Measurements from ENCODE around the gene DPH2.

The DPH2 gene

DNA sequence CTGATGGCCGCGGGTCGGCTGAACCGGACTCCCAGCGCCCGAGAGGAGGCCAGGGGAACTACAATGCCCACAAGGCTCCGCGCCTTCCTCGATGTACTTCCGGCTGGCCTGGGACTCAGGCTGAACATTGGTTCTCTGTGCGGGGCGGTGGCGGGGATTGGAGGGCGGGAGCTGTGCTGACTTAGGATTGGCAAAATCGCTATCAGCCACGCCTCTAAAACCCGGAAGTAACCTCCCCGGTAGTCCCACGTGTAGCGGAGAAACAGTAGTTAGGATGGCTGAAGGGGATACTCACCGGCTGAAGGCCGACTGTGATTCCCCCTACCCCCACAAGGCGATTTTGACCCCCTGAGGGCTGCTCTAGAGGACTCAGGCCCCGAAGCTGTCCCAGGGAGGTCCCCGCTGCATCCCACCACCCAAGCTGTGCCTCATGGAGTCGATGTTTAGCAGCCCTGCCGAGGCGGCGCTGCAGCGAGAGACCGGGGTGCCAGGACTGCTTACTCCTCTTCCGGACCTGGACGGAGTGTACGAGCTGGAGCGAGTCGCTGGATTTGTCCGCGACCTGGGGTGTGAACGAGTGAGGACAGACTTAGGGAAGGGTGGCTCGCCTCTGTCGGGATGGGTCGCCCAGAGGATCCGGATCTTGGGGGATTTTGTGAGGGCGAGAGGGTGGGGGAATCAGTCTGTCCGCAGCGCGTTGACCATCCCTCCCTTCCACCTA lies at the start of gene DPH2:
DPH2 (plus strand) TSS at position 265 of the 721 bp plus-strand sequence; CDS start at position 431, 166 bp downstream.
- peak; percentile 97 for DNase-seq

DNA sequence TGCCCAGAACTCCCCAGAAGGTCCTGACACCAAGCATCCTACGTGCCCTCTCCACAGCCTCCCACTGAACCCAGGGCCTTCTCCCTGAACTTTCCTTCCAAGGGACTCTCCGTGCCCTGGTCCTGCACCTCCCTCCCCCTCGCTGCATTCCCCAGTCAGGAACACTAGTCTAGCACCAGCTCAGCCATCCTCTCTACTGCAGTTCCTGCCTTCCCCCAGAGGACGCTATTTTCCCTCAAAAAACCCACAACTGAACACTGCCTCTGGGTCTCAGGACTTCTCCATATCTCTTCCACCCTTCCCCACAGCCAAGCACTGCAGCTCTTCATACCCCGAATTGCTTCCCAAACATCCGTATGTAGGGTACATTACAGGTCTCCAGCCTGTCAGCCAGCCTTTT lies 48.8 kb upstream of the DPH2 start:
- no peak for DNase-seq

DNA sequence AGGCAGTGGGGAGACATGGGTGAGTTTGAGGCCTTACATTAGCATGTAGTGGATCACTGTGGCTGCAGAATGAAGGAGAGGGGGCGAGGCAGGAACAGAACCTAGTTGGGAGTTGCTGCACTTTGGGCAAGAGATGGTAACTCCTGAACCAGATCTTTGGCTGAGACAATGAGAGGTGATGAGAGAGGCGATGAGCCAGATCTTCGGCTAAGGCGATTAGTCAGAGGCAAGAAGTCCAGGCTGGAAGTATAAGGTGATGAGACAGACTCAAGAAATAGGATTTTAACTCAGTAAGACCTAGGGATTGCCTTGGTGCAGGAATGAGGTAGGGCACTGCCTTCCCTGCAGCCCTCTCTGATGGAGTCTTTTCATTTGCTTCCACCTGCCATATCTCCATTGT lies 45.3 kb upstream of the DPH2 start:
- no peak for DNase-seq

- DNase-seq = no peak
Measured at GRCh38 chr1:43925846-43926245, 44.0 kb upstream of the DPH2 start.

DNA sequence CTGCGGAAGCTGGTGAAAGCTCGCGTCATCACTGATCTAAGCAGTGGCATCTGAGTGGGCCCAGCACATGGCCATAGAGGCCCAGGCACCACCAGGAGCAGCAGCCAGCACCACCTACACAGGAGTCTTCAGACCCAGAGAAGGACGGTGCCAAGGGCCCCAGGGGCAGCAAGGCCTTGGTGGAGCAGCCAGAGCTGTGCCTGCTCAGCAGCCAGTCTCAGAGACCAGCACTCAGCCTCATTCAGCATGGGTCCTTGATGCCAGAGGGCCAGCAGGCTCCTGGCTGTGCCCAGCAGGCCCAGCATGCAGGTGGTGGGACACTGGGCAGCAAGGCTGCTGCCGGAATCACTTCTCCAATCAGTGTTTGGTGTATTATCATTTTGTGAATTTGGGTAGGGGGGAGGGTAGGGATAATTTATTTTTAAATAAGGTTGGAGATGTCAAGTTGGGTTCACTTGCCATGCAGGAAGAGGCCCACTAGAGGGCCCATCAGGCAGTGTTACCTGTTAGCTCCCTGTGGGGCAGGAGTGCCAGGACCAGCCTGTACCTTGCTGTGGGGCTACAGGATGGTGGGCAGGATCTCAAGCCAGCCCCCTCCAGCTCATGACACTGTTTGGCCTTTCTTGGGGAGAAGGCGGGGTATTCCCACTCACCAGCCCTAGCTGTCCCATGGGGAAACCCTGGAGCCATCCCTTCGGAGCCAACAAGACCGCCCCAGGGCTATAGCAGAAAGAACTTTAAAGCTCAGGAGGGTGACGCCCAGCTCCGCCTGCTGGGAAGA lies 39.5 kb upstream of the DPH2 start:
- DNase-seq = no peak

DNA sequence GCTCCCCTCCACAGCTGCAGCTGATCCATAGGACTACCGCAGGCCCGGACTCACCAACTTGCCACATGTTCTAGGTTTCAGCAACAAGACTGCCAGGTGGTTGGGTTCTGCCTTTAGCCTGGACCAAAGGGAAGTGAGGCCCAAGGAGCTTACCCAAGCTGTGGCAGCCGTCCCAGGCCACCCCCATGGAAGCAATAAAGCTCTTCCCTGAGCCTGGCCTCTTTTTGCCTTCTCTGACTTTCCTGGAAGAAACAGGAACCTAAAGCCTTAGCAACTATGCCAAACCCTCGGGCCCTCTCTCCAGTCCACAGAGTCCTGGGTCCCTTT lies 38.9 kb upstream of the DPH2 start:
- DNase-seq = no peak

- DNase-seq = no peak
Measured at GRCh38 chr1:43931711-43932660, 37.8 kb upstream of the DPH2 start.

DNA sequence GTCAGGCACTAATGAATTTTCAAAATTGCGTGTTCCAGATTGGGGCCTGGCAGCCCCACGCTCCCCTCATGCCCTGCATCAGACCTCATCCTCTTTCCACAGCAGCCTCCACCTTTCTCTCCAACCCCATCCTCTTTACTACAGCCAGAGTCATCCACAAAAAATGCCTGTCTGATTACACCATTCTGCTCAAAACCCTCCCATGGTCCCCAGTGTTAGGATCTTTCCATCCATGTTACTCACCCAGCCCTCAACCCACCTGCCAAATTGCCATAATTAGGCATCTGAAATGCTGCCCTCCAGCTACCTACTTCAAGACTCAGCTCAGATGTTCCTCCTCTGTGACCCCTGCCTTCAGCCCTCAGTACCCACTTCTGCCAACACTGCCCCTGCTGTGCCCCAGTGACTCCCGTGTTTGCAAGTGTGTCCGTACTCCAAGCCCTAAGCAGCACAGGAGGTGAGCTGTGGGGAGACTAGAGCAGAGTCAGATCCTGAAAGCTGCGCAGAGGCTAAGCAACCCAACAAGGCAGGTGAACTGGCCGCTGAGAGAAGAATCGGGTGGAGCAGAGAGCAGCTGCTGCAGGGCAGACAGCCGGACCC lies 36.9 kb upstream of the DPH2 start:
- no peak for DNase-seq

GRCh38 chr1:43933386-43934100 lies 36.3 kb upstream of the DPH2 start, which contains the start of gene ARTN:
TSS of gene ARTN (plus strand) at chr1:43933801. CDS start at chr1:43935657, 1,856 bp downstream.
- no peak for DNase-seq

- peak; percentile 55 for DNase-seq
Measured at GRCh38 chr1:43934101-43934985, 35.5 kb upstream of the DPH2 start.

DNA sequence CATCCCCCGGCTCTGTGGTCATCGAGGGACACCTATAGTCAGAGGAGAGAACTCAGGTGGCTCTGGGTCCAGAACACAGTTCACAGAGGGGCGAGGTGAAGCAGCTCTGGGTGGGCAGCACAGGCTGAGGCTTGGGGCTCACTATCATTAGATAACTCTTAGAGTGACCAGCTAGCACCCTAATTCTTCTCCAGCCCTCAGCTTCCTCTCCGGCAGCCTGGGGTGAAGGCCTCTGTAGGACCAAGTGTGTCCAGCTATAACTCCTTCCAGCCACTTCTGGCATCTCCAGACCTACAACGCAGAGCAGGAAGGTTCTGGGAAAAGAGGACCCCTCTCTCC lies 34.9 kb upstream of the DPH2 start:
- no peak for DNase-seq

GRCh38 chr1:43935711-43936427 lies 33.9 kb upstream of the DPH2 start:
- no peak for DNase-seq

DNA sequence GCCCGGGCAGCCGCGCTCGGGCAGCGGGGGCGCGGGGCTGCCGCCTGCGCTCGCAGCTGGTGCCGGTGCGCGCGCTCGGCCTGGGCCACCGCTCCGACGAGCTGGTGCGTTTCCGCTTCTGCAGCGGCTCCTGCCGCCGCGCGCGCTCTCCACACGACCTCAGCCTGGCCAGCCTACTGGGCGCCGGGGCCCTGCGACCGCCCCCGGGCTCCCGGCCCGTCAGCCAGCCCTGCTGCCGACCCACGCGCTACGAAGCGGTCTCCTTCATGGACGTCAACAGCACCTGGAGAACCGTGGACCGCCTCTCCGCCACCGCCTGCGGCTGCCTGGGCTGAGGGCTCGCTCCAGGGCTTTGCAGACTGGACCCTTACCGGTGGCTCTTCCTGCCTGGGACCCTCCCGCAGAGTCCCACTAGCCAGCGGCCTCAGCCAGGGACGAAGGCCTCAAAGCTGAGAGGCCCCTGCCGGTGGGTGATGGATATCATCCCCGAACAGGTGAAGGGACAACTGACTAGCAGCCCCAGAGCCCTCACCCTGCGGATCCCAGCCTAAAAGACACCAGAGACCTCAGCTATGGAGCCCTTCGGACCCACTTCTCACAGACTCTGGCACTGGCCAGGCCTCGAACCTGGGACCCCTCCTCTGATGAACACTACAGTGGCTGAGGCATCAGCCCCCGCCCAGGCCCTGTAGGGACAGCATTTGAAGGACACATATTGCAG lies 33.2 kb upstream of the DPH2 start:
- DNase-seq = no peak

GRCh38 chr1:43937179-43937865 lies 32.5 kb upstream of the DPH2 start:
- no peak for DNase-seq

GRCh38 chr1:43938383-43938782 lies 31.4 kb upstream of the DPH2 start:
- no peak for DNase-seq

DNA sequence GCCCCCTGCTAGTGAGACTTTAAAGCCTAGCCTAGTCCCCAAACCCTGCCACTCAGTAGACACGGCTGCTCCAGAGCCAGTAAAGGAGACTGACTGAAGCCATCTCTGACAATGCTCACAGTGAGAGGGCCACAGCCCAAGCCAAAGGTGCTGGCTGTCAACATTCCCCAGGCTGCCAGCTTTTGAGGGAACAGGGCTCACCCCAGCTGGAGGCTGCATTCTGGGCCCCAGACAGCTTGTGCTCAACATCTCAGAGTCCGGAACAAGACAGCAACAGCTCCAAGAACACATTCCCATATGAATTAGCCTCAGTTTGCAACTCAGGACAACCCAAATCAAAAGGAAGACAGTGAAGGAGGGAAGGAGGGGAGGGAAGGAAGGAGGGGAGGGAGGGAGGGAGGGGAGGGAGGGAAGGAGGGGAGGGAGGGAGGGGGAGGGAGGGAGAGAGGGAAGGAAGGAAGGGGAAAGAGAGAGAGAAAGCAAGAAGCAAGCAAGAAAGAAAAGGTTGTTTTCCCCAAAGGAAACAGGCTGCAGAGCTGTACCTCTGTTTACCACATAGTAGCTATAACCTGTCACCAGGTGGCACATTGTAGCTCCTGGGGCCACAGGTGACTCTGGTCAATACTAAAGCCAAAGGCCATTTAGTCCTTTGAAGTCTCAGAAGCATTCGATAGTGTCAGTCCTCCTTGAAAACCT lies 30.8 kb upstream of the DPH2 start:
- no peak for DNase-seq

DNA sequence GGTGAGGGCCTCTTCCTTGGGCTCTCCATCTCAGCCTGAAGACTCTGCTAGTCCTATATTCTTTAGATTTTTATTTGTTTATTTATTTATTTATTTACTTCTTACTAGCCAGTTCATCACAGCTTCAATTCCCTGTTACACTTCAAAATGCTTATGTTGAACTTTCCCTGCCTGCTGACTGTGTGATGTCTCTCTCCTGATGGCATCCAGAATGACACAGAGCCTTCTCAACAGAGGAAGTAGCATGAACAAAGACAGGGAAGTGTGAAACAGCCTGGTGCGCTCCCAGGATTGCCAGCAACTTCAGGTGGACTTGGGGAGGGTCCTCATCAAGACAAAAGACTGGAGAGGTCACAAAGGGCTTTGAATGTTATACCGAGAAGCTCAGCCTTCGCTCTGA lies 27.4 kb upstream of the DPH2 start:
- no peak for DNase-seq

GRCh38 chr1:43944860-43945259 lies 24.9 kb upstream of the DPH2 start:
- DNase-seq = no peak
